Stimulated activated CD8-positive, alpha-beta memory T cell treated with anti-CD3 and anti-CD28 coated beads, Interleukin-15, amount 100 ng/mL, for 48 hours (primary cell): ENCODE data around the gene S100A4.
"Not testable (repeated sequence)": the region's sequence is repeated elsewhere in the genome, so short reads cannot be mapped to it uniquely, and the experiment has no call there.

Experiments
- DNase-seq, 2 donors: peaks; one replicate each; pipeline ENCODE4 v3.0.0-alpha.2; 2020; ENCODE audit warnings: low read depth in 2 of 2

S100A4 gene

DNA sequence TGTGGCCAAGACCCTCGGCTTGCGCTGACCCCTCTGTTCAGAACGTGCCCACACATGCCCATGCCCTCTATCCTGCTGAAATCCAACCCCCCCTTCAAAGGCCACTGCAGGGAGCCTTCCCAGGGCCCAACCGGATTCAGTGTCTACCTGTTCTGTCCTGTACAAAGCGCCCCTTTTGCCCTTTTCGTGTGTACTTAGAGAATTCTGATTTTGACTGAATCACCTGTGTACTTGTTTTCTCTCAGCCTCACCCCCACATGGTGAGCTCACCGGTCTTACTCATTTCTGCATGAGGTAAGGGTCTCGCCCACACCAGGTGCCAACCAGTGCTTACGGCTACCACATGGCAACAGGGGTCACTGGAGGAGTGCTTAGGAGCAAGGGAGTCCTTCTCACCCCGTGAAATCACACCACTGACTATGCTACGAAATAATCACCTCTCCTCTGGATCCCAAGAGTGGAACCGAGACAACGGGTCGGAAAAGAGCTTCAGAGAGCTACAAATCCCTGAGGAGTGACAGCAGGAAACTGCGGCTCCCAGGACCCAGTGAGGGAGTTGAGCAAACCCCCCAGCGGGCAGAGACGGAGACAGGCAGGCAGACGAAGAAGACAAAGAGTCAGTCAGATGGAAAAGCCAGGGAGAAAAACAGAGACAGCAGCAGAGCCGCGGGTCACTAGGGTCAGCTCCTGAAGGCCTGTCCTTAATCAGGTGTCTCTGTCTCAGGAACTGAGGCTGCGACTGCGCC is 22.2 kb upstream of the S100A4 start:
- peak; percentile 33 to 72 for DNase-seq

DNA sequence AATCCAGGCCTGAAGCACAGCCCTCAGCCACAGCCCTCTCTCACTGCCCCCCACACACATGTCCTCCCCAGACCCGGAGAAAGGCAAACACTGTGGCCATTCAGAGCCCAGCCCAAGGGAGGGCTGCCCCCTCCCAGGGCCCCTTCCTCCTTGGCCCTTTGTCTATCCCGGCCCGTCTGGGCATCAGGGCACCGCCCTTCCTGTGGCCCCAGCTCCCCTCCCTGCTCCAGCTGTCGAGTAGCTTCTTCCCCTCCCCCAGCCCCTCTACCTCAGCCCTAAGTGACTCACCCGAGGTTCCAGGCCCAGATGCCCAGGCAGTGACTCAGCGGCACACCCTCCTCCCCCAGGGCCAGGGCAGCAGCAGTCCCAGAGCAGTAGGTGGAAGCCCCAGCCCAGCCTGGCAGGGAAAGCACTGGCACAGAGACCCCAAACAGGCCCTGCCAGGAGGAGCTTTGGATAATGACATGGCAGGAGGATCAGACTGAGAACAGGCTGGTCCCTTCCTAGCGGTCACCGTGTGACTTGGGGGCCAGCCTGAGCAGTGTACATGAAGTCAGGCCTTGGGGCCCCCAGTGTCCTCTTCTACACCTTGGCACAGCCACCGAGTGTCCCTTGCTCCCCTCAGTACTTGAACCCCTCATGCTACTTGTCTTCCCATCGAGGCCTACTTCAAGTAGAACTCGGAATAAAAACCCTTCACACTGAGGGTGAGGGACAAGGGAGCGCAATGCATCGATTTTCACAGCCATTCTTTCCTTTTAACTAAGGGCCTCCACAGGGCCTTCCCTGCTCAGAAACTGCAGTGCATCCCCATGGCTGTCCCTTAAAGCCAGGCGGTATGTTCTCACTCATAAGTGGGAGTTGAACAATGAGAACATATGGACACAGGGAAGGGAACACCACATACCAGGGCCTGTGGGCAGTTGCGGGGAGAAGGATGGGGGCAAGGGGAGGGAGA is 21.1 kb upstream of the S100A4 start:
- DNase-seq = peak; percentile 86 to 88

GRCh38 chr1:153565529-153566374 is 20.1 kb upstream of the S100A4 start, which contains the start of gene S100A2:
TSS of gene S100A2 (minus strand) at chr1:153565844. CDS start at chr1:153563877, 1,967 bp downstream.
- peak; percentile 41 to 61 for DNase-seq

GRCh38 chr1:153563991-153564390 is 18.4 kb upstream of the S100A4 start:
- DNase-seq = no peak

- DNase-seq = no peak
These were observed 17.9 kb upstream of the S100A4 start for GRCh38 chr1:153563483-153563901.

- not testable (repeated sequence) for DNase-seq
These were observed 16.4 kb upstream of the S100A4 start for GRCh38 chr1:153562021-153562420.

- no peak for DNase-seq
These were observed 15.9 kb upstream of the S100A4 start for GRCh38 chr1:153561466-153561985.

DNA sequence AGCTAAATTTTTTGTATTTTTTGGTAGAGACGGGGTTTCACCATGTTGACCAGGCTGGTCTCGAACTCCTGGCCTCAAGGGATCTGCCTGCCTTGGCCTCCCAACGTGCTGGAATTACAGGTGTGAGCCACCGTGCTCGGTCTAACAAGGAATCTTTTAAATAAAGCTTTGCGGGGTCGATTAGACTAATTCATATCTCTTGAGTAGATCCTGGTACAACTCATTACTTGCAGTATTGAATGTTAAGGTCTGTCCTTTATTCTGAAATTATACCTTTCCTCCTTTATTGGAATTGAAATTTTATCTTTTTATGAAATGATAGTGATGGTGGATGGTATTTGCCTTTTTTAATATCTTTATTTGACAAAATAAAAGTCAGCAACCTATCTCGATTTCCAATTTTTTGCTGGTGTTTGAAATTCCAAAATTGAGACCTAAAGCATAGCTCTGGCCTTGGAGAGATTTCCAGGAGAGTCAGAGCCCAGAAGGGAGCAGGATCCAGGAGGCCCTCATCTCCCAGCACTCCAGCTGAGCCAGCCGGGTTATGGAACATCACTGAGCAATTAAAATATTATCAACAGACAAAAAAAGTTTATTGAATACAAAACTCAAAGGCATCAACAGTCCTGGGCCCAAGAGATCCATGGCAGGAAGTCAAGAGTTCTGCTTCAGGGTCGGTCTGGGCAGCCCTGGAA is 15.3 kb upstream of the S100A4 start:
- DNase-seq = no peak

- no peak for DNase-seq
These were observed 14.6 kb upstream of the S100A4 start for GRCh38 chr1:153560241-153560640.

DNA sequence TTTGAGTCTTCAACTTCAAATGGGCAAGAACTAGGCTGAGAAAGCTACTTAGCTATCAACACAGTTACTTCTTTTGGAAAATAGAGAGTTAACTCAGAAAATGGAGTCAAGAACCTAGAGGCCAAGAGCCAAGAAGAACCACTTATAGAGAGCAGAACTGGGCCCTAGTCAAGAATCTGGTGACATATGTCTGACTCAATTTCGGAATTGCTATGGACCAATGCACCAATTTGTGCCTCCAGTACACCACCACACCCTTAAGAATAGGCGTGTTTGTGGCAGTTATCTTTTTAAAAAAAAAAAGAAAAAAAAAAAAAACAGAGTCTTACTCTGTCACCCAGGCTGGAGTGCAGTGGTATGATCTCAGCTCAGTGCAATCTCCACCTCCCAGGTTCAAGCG is 12.3 kb upstream of the S100A4 start:
- DNase-seq = no peak

DNA sequence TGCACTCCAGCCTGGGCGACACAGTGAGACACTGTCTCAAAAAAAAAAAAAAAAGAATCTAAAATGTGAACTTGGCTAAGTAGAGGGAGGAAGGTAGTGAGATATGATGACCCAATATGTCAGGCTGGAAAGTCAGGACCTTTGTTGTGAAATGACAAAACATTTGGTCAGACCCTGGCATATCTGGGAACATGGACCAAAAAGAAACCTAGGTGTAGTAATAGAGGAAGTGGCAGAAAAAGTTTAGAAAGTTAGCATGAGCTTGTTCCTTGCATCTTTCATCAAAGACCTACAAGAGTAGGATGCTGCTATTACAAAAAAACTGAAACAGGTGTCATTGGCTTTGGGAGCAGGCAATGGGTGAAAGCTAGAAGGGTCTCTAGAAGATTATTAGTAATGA is 10.7 kb upstream of the S100A4 start:
- no peak for DNase-seq

DNA sequence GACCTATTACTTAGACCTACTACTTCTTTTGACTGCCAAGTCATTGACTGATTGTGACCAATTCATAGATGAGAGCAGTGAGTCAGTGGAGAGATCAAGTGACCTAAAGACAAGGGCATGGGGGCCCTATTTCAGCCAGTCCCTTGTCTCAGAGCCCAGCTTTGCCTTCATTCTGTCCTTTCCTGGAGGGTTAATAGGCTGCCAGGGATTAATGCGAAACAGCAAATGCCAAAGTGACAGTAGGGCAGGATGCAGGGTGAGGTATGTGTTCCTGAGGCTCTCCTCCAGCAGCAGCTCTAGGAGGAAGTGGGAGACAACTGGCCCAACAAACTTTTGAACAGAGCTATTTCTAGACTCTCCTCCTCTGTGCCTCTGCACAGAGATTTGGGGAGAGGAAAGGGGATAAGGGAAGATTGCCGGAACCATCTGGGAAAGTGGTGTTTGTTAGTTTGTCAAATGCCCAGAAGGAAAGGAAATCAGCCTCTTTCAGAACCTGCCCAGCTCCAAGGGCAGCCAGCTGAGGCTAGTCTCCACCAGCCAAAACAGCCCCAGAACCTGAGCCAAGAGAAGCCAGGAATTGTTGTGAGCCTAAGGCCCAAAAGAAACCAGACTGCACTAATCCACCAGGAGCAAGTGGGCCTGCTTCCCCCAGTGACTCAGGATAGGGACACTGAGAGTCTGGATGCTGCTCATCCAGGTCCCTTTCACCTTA is 8.4 kb upstream of the S100A4 start:
- no peak for DNase-seq

DNA sequence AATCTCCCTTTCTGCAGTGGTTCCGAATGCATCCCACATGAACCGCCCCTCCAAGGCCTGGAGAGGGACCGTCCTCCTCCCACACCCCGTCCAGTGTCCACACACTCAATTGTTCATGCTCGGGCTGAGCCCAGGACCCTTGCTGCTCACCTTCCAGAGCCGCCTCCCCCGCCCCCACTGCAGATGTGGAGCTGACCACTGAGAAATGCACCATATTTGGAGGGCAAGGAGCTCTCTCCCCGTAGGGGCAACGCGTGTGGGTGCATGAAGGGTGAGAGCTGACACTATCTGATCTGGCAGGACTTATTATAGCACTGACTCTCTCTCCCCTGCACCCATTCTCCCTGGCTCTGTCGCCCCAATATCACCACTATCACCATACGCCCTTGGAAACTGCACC is 7.5 kb upstream of the S100A4 start:
- no peak for DNase-seq

- DNase-seq = no peak
These were observed 6.7 kb upstream of the S100A4 start for GRCh38 chr1:153552335-153552734.

GRCh38 chr1:153550827-153551500 is 5.4 kb upstream of the S100A4 start:
- no peak for DNase-seq

DNA sequence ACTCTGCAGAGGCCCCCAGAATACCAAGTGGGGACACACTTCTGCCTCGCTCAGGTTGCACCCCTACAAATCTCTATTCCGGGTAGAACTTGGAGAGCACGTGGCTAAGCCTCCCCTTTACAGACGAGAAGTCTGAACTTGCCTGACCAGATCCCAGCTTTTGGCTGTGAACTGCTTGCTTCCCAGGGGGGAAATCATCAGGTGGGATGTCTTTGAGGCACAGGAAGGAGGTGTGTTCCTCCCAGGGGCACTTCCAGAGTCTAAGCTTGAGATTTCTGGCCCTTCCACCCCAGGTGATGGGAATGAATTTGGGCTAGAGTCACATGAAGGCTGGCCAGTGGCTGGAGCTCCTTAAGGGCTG is 4.8 kb upstream of the S100A4 start:
- DNase-seq = no peak

GRCh38 chr1:153549741-153550397 is 4.3 kb upstream of the S100A4 start:
- no peak for DNase-seq

GRCh38 chr1:153548722-153549688 is 3.4 kb upstream of the S100A4 start, which contains the start of gene S100A3:
TSS of gene S100A3 (minus strand) at chr1:153549258. CDS start at chr1:153548485, 773 bp downstream.
- no peak for DNase-seq
